Liver (tissue), 9 donors: ENCODE measurements around the gene EFNB1. TPM values are rescaled to one million over a fixed set of nuclear protein-coding genes. Genes with fewer than 3 reads are reported as not detected.

Experiments
- DNase-seq: peaks from one replicate; pipeline ENCODE4 v3.0.0-alpha.2; 2017; ENCODE audit warnings: low spot score
- H3K27ac ChIP-seq, 2 donors: one replicate each; pipeline ENCODE4 v1.7.0; 2013; ENCODE audit warnings: inconsistent platforms in 2 of 2, low read length in 2 of 2, control low read depth in 1 of 2, low read depth in 1 of 2, mild to moderate bottlenecking in 1 of 2
- H3K27me3 ChIP-seq, 4 donors: one replicate each; pipeline versions ENCODE4 v1.6.1 to v1.7.0; 2013; ENCODE audit warnings: low read length in 3 of 4, inconsistent platforms in 1 of 4, mild to moderate bottlenecking in 1 of 4, moderate library complexity in 1 of 4; ENCODE audit not compliant: control insufficient read depth in 4 of 4, insufficient read depth in 4 of 4
- H3K36me3 ChIP-seq, 4 donors: one replicate each; pipeline versions ENCODE4 v1.6.1 to v1.7.0; 2013; ENCODE audit warnings: low read length in 3 of 4, mild to moderate bottlenecking in 3 of 4, low read depth in 1 of 4, moderate library complexity in 1 of 4; ENCODE audit not compliant: control insufficient read depth in 4 of 4, insufficient read depth in 3 of 4
- H3K4me1 ChIP-seq, 4 donors: one replicate each; pipeline versions ENCODE4 v1.6.1 to v1.7.0; 2013; ENCODE audit warnings: low read length in 3 of 4, mild to moderate bottlenecking in 3 of 4, moderate library complexity in 1 of 4; ENCODE audit not compliant: control insufficient read depth in 4 of 4, insufficient read depth in 4 of 4
- H3K4me3 ChIP-seq, 3 donors: one replicate each; pipeline versions ENCODE4 v1.6.1 to v1.7.0; 2013; ENCODE audit warnings: low read length in 3 of 3, control low read depth in 1 of 3, low read depth in 1 of 3, mild to moderate bottlenecking in 1 of 3
- H3K9ac ChIP-seq, 2 donors: one replicate each; pipeline ENCODE4 v1.7.0; 2013; ENCODE audit warnings: low read length in 2 of 2, mild to moderate bottlenecking in 2 of 2, moderate library complexity in 2 of 2, control low read depth in 1 of 2, low read depth in 1 of 2
- H3K9me3 ChIP-seq, 4 donors: one replicate each; pipeline versions ENCODE4 v1.6.1 to v1.7.0; 2013; ENCODE audit warnings: low read length in 3 of 4; ENCODE audit not compliant: control insufficient read depth in 4 of 4
- ATF3 ChIP-seq: IDR thresholded peaks from 2 replicates; pipeline ENCODE4 v1.6.1; 2016; ENCODE audit warnings: antibody characterized with exemption
- CTCF ChIP-seq: fragments of 150-350 bp; IDR thresholded peaks from 2 replicates; pipeline ENCODE4 v1.5.1; 2017; ENCODE audit warnings: improper control_type of control experiment, low read depth, low read length; ENCODE audit not compliant: missing input control
- EGR1 ChIP-seq, 2 donors: IDR thresholded peaks; 2 replicates each; pipeline ENCODE4 v1.6.1; 2016 to 2018; ENCODE audit warnings: antibody characterized with exemption in 2 of 2, low read depth in 2 of 2
- FOXA1 ChIP-seq: IDR thresholded peaks from 2 replicates; pipeline ENCODE4 v1.6.1; 2016; ENCODE audit warnings: antibody characterized with exemption
- FOXA2 ChIP-seq: IDR thresholded peaks from 2 replicates; pipeline ENCODE4 v1.6.1; 2016; ENCODE audit warnings: antibody characterized with exemption
- GABPA ChIP-seq, 2 donors: IDR thresholded peaks in 1 of 2; conservative IDR thresholded peaks in 1 of 2; 2 replicates each; pipeline ENCODE4 v1.6.1; 2016; ENCODE audit warnings: antibody characterized with exemption in 2 of 2, mild to moderate bottlenecking in 1 of 2, moderate library complexity in 1 of 2
- HNF4A ChIP-seq, 2 donors: conservative IDR thresholded peaks; 2 replicates each; pipeline ENCODE4 v1.6.1; 2016; ENCODE audit warnings: antibody characterized with exemption in 2 of 2, mild to moderate bottlenecking in 2 of 2
- HNF4G ChIP-seq: IDR thresholded peaks from 2 replicates; pipeline ENCODE4 v1.6.1; 2016; ENCODE audit warnings: antibody characterized with exemption
- JUND ChIP-seq, 2 donors: IDR thresholded peaks; 2 replicates each; pipeline ENCODE4 v1.6.1; 2016; ENCODE audit warnings: antibody characterized with exemption in 2 of 2
- NR2F2 ChIP-seq: IDR thresholded peaks from 2 replicates; pipeline ENCODE4 v1.6.1; 2016; ENCODE audit warnings: antibody characterized with exemption
- RAD21 ChIP-seq, 2 donors: IDR thresholded peaks; 2 replicates each; pipeline ENCODE4 v1.6.1; 2016; ENCODE audit warnings: antibody characterized with exemption in 2 of 2, mild to moderate bottlenecking in 2 of 2
- SP1 ChIP-seq: IDR thresholded peaks from 2 replicates; pipeline ENCODE4 v1.6.1; 2018; ENCODE audit warnings: antibody characterized with exemption, mild to moderate bottlenecking
- TAF1 ChIP-seq: conservative IDR thresholded peaks from 2 replicates; pipeline ENCODE4 v1.6.1; 2016; ENCODE audit warnings: antibody characterized with exemption, mild to moderate bottlenecking
- YY1 ChIP-seq: IDR thresholded peaks from 2 replicates; pipeline ENCODE4 v1.6.1; 2016; ENCODE audit warnings: antibody characterized with exemption, mild to moderate bottlenecking
- WGBS: extraction: QIAGEN DNeasy Blood & Tissue Kit; methylation state at CpG from one replicate; pipeline ENCODE4 v1.1.7; 2013; 5-methylcytosine and 5-hydroxymethylcytosine counted together
- polyA plus RNA-seq, 2 donors: library from polyadenylated mRNA; stranded (reverse) in 1 of 2; unstranded in 1 of 2; fragments of 200-250 nt in 1 of 2; fragments of >200 nt in 1 of 2; fragmentation: Nextera tagmentation in 1 of 2; extraction: Ambion mirVana in 1 of 2; gene quantifications; one replicate each; pipeline versions ENCODE4 v1.2.1 to v1.2.3, GENCODE V29; 2013 to 2015
- total RNA-seq, 2 donors: library from RNA; depleted of rRNA; stranded (reverse); fragments of >200 nt; gene quantifications; one replicate each; pipeline ENCODE4 v1.2.3, GENCODE V29; 2014
- TF ChIP-seq, protein P1 (sequence below): IDR thresholded peaks from 2 replicates; pipeline ENCODE4 v1.6.1; 2016; ENCODE audit warnings: antibody characterized with exemption, mild to moderate bottlenecking
- TF ChIP-seq, protein P2 (sequence below): IDR thresholded peaks from 2 replicates; pipeline ENCODE4 v1.6.1; 2016; ENCODE audit warnings: antibody characterized with exemption
- donor health status: healthy.
- donor health status: healthy.
- donor health status: healthy.
- donor health status: healthy.
- donor health status: healthy.

The EFNB1 gene
- total and polyA plus RNA-seq, 4 donors, result 3.6 to 8.9 (median 8.1) TPM

DNA sequence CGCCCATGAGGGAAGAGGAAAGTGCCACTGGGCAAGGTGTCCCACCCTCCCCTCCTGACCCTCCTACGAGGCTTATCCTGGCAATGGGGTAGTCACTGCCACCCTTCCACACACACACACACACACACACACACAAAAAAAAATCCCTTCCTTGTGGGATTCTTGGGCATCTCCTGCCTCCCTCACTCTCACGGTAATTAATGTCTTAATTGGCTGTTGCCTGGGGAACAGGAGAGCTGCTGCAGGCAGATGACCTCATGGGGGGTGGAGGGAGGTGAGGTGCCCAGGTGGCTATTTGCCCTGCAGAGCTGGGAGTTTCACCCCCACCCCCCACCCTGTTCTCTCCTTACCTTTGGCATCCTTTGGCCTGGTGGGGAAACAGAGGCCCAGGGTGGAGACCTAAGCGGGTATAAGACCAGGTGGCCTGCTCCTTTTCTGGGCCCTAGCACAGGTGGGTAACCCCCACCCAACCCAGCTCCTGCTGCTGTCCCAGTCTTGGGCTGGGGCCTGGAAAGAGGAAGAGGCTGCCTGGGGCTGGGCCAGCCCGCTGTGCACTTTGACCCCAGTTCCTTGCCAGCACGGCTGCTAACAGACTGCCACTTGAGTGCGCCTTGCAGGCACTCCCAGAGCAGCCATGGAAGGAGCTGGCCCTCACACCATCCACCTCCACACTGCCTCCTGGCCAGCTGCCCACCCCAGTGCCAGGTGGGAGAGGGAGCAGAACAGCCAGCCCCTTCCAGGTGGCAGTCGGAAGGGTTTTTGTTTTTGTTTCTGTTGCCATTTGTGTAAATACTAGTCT is 12.6 kb downstream of the EFNB1 start:
- H3K9me3 ChIP-seq, result no peaks in the 10 kb centered on the region
- 46% methylated on average over 8 of the region's 8 CpGs for WGBS
- H3K36me3 ChIP-seq, result peaks cover 0 to 2% (median 0%) of the 10 kb centered on the region in 4 donors
- H3K27me3 ChIP-seq, result no peaks in the 10 kb centered on the region
- H3K4me1 ChIP-seq, result peaks cover 16 to 40% (median 26%) of the 10 kb centered on the region in 4 donors
- H3K27ac ChIP-seq, result no peak overlapping the region
- TF ChIP-seq HNF4A (conservative IDR thresholded peaks at IDR 0.05), result peak; percentile 69 to 73
- TF ChIP-seq RAD21 (IDR thresholded peaks at IDR 0.05), result peak in 1 of 2 donors; percentile 29
- TF ChIP-seq JUND (IDR thresholded peaks at IDR 0.05), result no peak
- TF ChIP-seq SP1, result peak; percentile 61
- TF ChIP-seq NR2F2, result peak; percentile 28
- peak; percentile 53 for TF ChIP-seq HNF4G
- TF ChIP-seq ATF3, result no peak
- no peak for TF ChIP-seq FOXA2
- no peak overlapping the region for H3K9ac ChIP-seq
- DNase-seq, result no peak
- no peak overlapping the region for H3K4me3 ChIP-seq

DNA sequence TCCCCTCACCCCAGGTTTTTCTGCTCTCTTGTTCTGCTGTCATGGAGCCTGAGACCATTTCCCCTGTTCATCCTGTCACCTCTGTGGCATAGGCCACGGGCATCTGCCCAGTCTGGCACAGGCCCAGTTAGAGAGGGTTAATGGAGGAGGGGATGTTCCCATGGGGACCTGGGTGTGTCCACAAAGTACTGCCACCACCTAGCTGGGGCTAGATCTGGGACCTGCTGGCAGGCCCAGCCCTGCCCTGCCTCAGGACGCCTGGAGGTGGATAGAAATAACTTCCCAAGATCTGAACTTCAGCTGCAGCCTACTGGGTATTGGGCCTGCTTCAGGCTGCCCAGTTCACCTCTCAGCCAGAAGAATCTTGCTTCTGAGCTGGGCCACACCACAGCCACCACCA is 13.5 kb downstream of the EFNB1 start:
- peaks cover 0 to 2% (median 0%) of the 10 kb centered on the region in 4 donors for H3K36me3 ChIP-seq
- no peak overlapping the region for H3K9ac ChIP-seq
- no peak overlapping the region for H3K4me3 ChIP-seq
- H3K9me3 ChIP-seq, result no peaks in the 10 kb centered on the region
- 45% methylated on average over 2 of the region's 2 CpGs for WGBS
- DNase-seq, result no peak
- H3K27me3 ChIP-seq, result no peaks in the 10 kb centered on the region
- no peak overlapping the region for H3K27ac ChIP-seq
- TF ChIP-seq FOXA2 (no peak), ATF3 (no peak), GABPA (IDR thresholded peaks at IDR 0.05 in 1 of 2, conservative IDR thresholded peaks at IDR 0.05 in 1 of 2) (no peak), EGR1 (IDR thresholded peaks at IDR 0.05; ENCODE audit: low read depth in 2 of 2) (no peak), TAF1 (no peak), HNF4A (conservative IDR thresholded peaks at IDR 0.05) (no peak), NR2F2 (no peak), HNF4G (no peak), YY1 (no peak), JUND (IDR thresholded peaks at IDR 0.05) (no peak), FOXA1 (no peak), CTCF (no peak)
- TF ChIP-seq, protein P1, sequence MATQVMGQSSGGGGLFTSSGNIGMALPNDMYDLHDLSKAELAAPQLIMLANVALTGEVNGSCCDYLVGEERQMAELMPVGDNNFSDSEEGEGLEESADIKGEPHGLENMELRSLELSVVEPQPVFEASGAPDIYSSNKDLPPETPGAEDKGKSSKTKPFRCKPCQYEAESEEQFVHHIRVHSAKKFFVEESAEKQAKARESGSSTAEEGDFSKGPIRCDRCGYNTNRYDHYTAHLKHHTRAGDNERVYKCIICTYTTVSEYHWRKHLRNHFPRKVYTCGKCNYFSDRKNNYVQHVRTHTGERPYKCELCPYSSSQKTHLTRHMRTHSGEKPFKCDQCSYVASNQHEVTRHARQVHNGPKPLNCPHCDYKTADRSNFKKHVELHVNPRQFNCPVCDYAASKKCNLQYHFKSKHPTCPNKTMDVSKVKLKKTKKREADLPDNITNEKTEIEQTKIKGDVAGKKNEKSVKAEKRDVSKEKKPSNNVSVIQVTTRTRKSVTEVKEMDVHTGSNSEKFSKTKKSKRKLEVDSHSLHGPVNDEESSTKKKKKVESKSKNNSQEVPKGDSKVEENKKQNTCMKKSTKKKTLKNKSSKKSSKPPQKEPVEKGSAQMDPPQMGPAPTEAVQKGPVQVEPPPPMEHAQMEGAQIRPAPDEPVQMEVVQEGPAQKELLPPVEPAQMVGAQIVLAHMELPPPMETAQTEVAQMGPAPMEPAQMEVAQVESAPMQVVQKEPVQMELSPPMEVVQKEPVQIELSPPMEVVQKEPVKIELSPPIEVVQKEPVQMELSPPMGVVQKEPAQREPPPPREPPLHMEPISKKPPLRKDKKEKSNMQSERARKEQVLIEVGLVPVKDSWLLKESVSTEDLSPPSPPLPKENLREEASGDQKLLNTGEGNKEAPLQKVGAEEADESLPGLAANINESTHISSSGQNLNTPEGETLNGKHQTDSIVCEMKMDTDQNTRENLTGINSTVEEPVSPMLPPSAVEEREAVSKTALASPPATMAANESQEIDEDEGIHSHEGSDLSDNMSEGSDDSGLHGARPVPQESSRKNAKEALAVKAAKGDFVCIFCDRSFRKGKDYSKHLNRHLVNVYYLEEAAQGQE, result no peak
- TF ChIP-seq, protein P2, sequence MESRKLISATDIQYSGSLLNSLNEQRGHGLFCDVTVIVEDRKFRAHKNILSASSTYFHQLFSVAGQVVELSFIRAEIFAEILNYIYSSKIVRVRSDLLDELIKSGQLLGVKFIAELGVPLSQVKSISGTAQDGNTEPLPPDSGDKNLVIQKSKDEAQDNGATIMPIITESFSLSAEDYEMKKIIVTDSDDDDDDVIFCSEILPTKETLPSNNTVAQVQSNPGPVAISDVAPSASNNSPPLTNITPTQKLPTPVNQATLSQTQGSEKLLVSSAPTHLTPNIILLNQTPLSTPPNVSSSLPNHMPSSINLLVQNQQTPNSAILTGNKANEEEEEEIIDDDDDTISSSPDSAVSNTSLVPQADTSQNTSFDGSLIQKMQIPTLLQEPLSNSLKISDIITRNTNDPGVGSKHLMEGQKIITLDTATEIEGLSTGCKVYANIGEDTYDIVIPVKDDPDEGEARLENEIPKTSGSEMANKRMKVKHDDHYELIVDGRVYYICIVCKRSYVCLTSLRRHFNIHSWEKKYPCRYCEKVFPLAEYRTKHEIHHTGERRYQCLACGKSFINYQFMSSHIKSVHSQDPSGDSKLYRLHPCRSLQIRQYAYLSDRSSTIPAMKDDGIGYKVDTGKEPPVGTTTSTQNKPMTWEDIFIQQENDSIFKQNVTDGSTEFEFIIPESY, result no peak
- H3K4me1 ChIP-seq, result peaks cover 16 to 40% (median 26%) of the 10 kb centered on the region in 4 donors
